GM19351 (cell line): Measurements from ENCODE around the gene CREG2.

Experiments used
- ATAC-seq: cut with Tn5 transposase; IDR thresholded peaks from one replicate; pipeline ENCODE4 v1.9.1; 2021; ENCODE audit warnings: mild to moderate bottlenecking, moderate library complexity; ENCODE audit not compliant: unreplicated experiment

Gene CREG2

GRCh38 chr2:101409699-101410098, 22.4 kb upstream of the CREG2 start:
- no peak for ATAC-seq

- no peak for ATAC-seq
Measured at GRCh38 chr2:101408925-101409324, 21.6 kb upstream of the CREG2 start.

GRCh38 chr2:101405351-101405899, 18.1 kb upstream of the CREG2 start:
- ATAC-seq: no peak

- no peak for ATAC-seq
Measured at GRCh38 chr2:101403745-101404144, 16.4 kb upstream of the CREG2 start.

- ATAC-seq: no peak
Measured at GRCh38 chr2:101402630-101403029, 15.3 kb upstream of the CREG2 start.

- ATAC-seq: no peak
Measured at GRCh38 chr2:101401906-101402305, 14.6 kb upstream of the CREG2 start.

GRCh38 chr2:101401326-101401665, 14.0 kb upstream of the CREG2 start:
- ATAC-seq: no peak

- no peak for ATAC-seq
Measured at GRCh38 chr2:101400506-101401325, 13.4 kb upstream of the CREG2 start.

- no peak for ATAC-seq
Measured at GRCh38 chr2:101400048-101400447, 12.7 kb upstream of the CREG2 start.

- no peak for ATAC-seq
Measured at GRCh38 chr2:101399021-101399799, 11.9 kb upstream of the CREG2 start.

GRCh38 chr2:101398116-101398821, 11.0 kb upstream of the CREG2 start:
- no peak for ATAC-seq

- no peak for ATAC-seq
Measured at GRCh38 chr2:101396316-101396717, 9.0 kb upstream of the CREG2 start.

- no peak for ATAC-seq
Measured at GRCh38 chr2:101395545-101396315, 8.4 kb upstream of the CREG2 start.

- ATAC-seq: no peak
Measured at GRCh38 chr2:101388232-101388631, 929 bp upstream of the CREG2 start.

GRCh38 chr2:101386599-101387150, 628 bp downstream of the CREG2 start:
- ATAC-seq: no peak

GRCh38 chr2:101383016-101383541, 4.2 kb downstream of the CREG2 start:
- ATAC-seq: no peak

- ATAC-seq: no peak
Measured at GRCh38 chr2:101382442-101382841, 4.9 kb downstream of the CREG2 start.

- ATAC-seq: no peak
Measured at GRCh38 chr2:101380376-101380775, 6.9 kb downstream of the CREG2 start.

GRCh38 chr2:101379091-101379490, 8.2 kb downstream of the CREG2 start:
- no peak for ATAC-seq

- ATAC-seq: no peak
Measured at GRCh38 chr2:101375653-101376052, 11.7 kb downstream of the CREG2 start.
